Ectodermal cell (in vitro differentiated cells): ENCODE data around the gene ERGIC1.
"Not testable (repeated sequence)": the region's sequence is repeated elsewhere in the genome, so short reads cannot be mapped to it uniquely, and the experiment has no call there.

ENCODE experiments used
- H3K27ac ChIP-seq: 2 replicates; pipeline ENCODE4 v1.7.0; 2013; ENCODE audit warnings: mild to moderate bottlenecking, low read depth, low read length; ENCODE audit not compliant: insufficient read depth, poor library complexity, severe bottlenecking
- H3K27me3 ChIP-seq: 2 replicates; pipeline ENCODE4 v1.7.0; 2013; ENCODE audit warnings: mild to moderate bottlenecking, low read length; ENCODE audit not compliant: insufficient read depth, control insufficient read depth, poor library complexity, severe bottlenecking
- H3K36me3 ChIP-seq: one replicate; pipeline ENCODE4 v1.7.0; 2013; ENCODE audit warnings: low read length; ENCODE audit not compliant: control insufficient read depth, insufficient read depth
- H3K4me1 ChIP-seq: one replicate; pipeline ENCODE4 v1.7.0; 2013; ENCODE audit warnings: low read length; ENCODE audit not compliant: control insufficient read depth, insufficient read depth
- H3K4me3 ChIP-seq: 2 replicates; pipeline ENCODE4 v1.7.0; 2013; ENCODE audit warnings: low read depth, low read length, control low read depth; ENCODE audit not compliant: insufficient read depth
- H3K9me3 ChIP-seq: 2 replicates; pipeline ENCODE4 v1.7.0; 2013; ENCODE audit warnings: mild to moderate bottlenecking, low read length, moderate library complexity; ENCODE audit not compliant: control insufficient read depth
- WGBS, 2 experiments: methylation state at CpG; one replicate each; pipeline ENCODE4 v1.1.7; 2013; ENCODE audit warnings: missing lambda C conversion rate in 2 of 2; 5-methylcytosine and 5-hydroxymethylcytosine counted together

The ERGIC1 gene

DNA sequence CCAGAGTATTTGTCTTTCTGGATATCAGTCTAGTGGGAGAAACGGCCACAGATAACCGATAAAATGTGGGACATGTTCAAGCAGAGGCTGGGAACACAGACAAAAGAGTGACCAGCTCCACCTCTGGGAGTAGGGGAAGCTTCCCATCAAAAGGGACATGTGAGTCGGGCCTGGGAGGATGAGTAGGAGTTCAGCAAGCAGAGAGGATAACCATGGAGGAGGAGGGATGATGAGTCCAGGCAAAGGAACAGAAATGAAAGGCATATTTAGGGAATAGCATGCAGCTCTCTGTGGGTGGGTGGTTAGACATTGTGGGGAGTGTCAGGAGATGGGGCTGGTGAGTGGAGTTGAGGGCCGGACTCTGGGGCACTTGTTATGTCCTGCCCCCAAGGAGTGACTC is 61.5 kb downstream of the ERGIC1 start:
- Histone ChIP-seq H3K27me3 (no peaks in the 10 kb centered on the region), H3K27ac (no peak overlapping the region), H3K4me1 (no peaks in the 10 kb centered on the region), H3K9me3 (no peaks in the 10 kb centered on the region), H3K36me3 (peaks cover 8% of the 10 kb centered on the region), H3K4me3 (no peak overlapping the region)
- 94 to 95% methylated on average over 4 of the region's 4 CpGs for WGBS, 2 experiments

DNA sequence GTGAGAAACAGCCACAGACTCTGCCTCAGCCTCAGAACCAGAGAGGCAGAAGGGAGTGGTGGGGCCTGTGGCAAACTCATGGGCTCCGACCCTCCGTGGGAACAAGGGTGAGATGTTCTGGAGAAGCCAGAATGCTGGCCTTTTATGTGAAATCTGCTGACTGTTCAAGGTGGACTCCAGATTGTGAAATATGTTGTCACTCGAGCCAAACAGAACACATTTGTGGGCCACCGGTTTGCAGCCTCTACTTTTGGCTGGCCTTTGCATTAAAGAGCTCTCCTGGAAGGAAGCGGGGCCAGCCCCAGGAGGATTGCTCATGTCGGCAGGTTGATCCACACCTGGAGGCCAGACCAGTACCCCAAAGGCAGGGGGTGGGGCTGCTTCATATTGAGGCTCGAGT is 62.4 kb downstream of the ERGIC1 start:
- no peaks in the 10 kb centered on the region for H3K4me1 ChIP-seq
- WGBS, 2 experiments, result 94% methylated on average over 7 of the region's 7 CpGs
- H3K36me3 ChIP-seq, result peaks cover 4% of the 10 kb centered on the region
- no peaks in the 10 kb centered on the region for H3K27me3 ChIP-seq
- H3K4me3 ChIP-seq, result no peak overlapping the region
- H3K27ac ChIP-seq, result no peak overlapping the region
- no peaks in the 10 kb centered on the region for H3K9me3 ChIP-seq

- not testable (repeated sequence) for H3K4me1 ChIP-seq, H3K27ac ChIP-seq, H3K27me3 ChIP-seq, H3K4me3 ChIP-seq, H3K36me3 ChIP-seq, H3K9me3 ChIP-seq
- 87 to 89% methylated on average over 7 of the region's 7 CpGs for WGBS, 2 experiments
Observed at GRCh38 chr5:172897067-172897466, 63.0 kb downstream of the ERGIC1 start.

DNA sequence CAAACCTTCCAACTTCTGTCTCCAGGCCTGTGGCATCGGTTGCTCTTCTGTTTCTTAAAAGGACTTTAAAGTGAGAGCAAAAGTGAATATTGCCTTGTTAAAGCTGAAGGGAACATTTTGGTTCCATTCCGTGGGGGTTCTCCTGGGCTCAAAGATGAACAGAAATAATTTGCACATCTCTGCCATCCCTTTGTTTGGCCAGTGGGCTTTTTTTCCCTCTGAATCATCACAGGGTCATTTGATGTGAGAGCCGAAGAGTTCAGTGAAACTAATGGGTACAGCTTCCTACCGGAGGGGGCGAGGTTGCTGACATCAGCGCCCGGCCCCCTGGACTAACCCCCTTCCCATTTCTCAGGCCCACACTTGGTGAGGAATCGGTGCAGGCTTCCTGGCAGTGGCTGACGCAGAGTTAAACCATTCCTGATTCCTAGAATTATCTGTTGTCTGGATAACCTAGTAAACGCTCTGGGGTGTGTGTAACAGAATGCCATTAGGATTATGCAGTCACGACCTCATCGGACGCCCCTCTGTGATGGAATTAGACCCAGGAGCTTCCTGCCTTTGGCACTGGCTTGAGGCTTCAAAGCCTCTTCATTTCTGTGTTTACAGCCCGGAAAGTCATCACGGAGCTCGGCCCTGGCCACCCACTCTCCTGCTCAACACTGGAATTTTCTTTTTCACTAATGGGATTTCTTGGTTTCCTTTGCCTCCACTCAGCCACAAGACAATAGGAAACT is 63.6 kb downstream of the ERGIC1 start:
- Histone ChIP-seq H3K4me3 (no peak overlapping the region), H3K27ac (peak overlapping the region; percentile 44), H3K36me3 (peaks cover 4% of the 10 kb centered on the region), H3K4me1 (peaks cover 7% of the 10 kb centered on the region), H3K27me3 (no peaks in the 10 kb centered on the region), H3K9me3 (no peaks in the 10 kb centered on the region)
- 86 to 87% methylated on average over 16 of the region's 16 CpGs for WGBS, 2 experiments

- Histone ChIP-seq H3K27ac (peak overlapping the region; percentile 44), H3K36me3 (peaks cover 4% of the 10 kb centered on the region)
Observed at GRCh38 chr5:172898218-172898842, 64.3 kb downstream of the ERGIC1 start.

GRCh38 chr5:172898843-172899369 is 64.9 kb downstream of the ERGIC1 start:
- Histone ChIP-seq H3K27ac (no peak overlapping the region), H3K9me3 (no peaks in the 10 kb centered on the region), H3K4me3 (no peak overlapping the region), H3K27me3 (no peaks in the 10 kb centered on the region), H3K36me3 (peaks cover 4% of the 10 kb centered on the region), H3K4me1 (peaks cover 7% of the 10 kb centered on the region)
- 93 to 98% methylated on average over 7 of the region's 7 CpGs for WGBS, 2 experiments

More at GRCh38 chr5:172898218-172898842, 64.3 kb downstream of the ERGIC1 start:
- no peaks in the 10 kb centered on the region for H3K9me3 ChIP-seq
- no peak overlapping the region for H3K4me3 ChIP-seq
- no peaks in the 10 kb centered on the region for H3K27me3 ChIP-seq
- WGBS, 2 experiments, result 96 to 98% methylated on average over 3 of the region's 3 CpGs
- peaks cover 7% of the 10 kb centered on the region for H3K4me1 ChIP-seq

GRCh38 chr5:172899436-172899835 is 65.4 kb downstream of the ERGIC1 start:
- Histone ChIP-seq H3K4me3 (no peak overlapping the region), H3K27ac (no peak overlapping the region), H3K36me3 (peaks cover 4% of the 10 kb centered on the region), H3K4me1 (peaks cover 7% of the 10 kb centered on the region), H3K9me3 (no peaks in the 10 kb centered on the region), H3K27me3 (no peaks in the 10 kb centered on the region)
- WGBS, 2 experiments, result 91 to 97% methylated on average over 7 of the region's 7 CpGs

DNA sequence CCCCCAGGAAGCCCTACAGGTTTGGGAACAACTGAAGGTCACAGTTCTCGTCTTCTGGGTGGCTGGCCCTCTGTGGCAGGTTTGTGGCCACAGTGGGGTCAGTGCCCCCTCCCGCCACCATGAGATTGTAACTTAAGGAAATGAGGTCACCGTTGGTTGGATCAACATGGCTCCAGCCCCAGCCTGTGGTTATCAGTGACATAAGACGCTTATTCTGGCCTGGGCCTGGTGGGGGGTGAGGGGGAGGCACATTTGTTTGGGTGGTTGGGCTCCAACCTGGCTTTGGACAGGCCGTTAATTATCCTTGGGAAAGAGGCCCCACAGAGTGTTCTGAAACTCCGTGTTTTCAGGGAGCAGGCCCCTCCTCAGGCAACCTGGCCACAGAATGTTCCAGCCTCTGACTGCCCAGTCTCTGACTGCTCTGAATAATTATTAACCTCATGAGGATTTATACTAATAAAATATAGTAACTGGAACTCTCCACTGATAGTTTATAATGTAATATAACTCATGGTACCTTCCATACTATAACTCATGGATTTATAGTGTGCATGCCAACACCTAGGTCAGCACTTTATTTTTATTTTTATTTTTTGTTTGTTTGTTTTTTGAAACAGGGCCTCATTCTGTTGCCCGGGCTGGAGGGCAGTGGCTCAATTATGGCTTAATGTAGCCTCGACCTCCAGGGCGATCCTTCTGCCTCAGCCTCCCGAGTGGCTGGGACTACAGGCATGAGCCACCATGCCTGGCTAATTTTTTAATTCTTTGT is 67.1 kb downstream of the ERGIC1 start:
- Histone ChIP-seq H3K4me3 (no peak overlapping the region), H3K27ac (no peak overlapping the region), H3K9me3 (no peaks in the 10 kb centered on the region), H3K4me1 (peaks cover 7% of the 10 kb centered on the region), H3K27me3 (no peaks in the 10 kb centered on the region), H3K36me3 (peaks cover 4% of the 10 kb centered on the region)
- 90 to 93% methylated on average over 10 of the region's 10 CpGs for WGBS, 2 experiments

DNA sequence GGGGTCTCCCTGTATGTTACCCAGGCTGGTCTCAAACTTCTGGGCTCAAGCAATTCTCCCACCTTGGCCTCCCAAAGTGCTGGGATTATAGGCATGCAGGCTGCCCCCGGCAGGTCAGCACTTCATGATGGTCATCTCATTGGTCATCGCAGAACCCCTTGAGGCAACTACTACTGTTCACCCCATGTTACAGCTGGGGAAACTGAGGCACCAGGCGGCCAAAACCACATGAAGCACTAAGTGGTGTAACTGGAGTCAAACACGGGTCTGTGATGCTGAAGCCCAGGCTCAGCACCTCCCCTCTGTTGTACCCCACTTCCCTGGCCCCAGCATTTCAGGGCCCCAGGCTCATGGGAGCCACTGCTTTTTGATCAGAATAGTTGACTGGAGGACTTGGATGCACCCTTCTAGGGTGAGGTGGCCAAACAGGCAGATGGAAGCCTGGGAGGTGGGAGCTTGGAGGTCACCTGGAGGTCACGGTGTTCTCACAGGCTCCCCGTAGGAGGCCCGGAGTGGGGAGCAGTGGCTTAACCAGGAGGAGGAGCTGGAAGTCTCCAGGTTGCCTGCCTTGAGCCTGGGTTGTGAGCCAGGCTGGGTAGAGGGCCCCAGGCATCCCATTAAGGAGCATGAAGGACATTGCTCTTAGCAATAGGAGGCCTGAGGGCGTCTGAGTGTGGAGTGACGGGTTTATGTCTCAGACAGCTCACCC is 67.9 kb downstream of the ERGIC1 start:
- Histone ChIP-seq H3K4me3 (no peak overlapping the region), H3K4me1 (peaks cover 7% of the 10 kb centered on the region), H3K27me3 (no peaks in the 10 kb centered on the region), H3K9me3 (no peaks in the 10 kb centered on the region), H3K36me3 (peaks cover 4% of the 10 kb centered on the region), H3K27ac (no peak overlapping the region)
- 89 to 90% methylated on average over 9 of the region's 9 CpGs for WGBS, 2 experiments
